Suprapubic skin (tissue), 4 donors: ENCODE measurements around the gene PIEZO1. TPM values are rescaled to one million over a fixed set of nuclear protein-coding genes. Genes with fewer than 3 reads are reported as not detected.

Source experiments
- DNase-seq, 2 donors: peaks; one replicate each; pipeline ENCODE4 v3.0.0-alpha.2; 2019; ENCODE audit warnings: low spot score in 2 of 2
- H3K27ac ChIP-seq: fragments of 200-600 bp; sonication (generic); one replicate; pipeline ENCODE4 v1.5.1; 2019
- H3K27me3 ChIP-seq: fragments of 200-600 bp; sonication (generic); one replicate; pipeline ENCODE4 v1.5.1; 2019
- H3K36me3 ChIP-seq: fragments of 200-600 bp; sonication (generic); one replicate; pipeline ENCODE4 v1.5.1; 2019
- H3K4me1 ChIP-seq: fragments of 200-600 bp; sonication (generic); one replicate; pipeline ENCODE4 v1.5.1; 2019
- H3K4me3 ChIP-seq: fragments of 200-600 bp; sonication (generic); one replicate; pipeline ENCODE4 v1.5.1; 2019; ENCODE audit warnings: mild to moderate bottlenecking
- H3K9me3 ChIP-seq: fragments of 200-600 bp; sonication (generic); one replicate; pipeline ENCODE4 v1.5.1; 2019
- CTCF ChIP-seq, 2 donors: fragments of 200-600 bp in 1 of 2; fragments of 450-650 bp in 1 of 2; sonication (generic) in 1 of 2; IDR thresholded peaks; one replicate each; pipeline ENCODE4 v1.5.1; 2016 to 2019; ENCODE audit warnings: antibody characterized with exemption in 2 of 2, mild to moderate bottlenecking in 1 of 2, moderate library complexity in 1 of 2
- EP300 ChIP-seq: sonication (generic); formaldehyde crosslinking; IDR thresholded peaks from one replicate; pipeline ENCODE4 v1.6.1; 2017; ENCODE audit warnings: antibody characterized with exemption
- POLR2A ChIP-seq, 2 donors: fragments of 450-650 bp; IDR thresholded peaks; one replicate each; pipeline ENCODE4 v1.6.1; 2017; ENCODE audit warnings: antibody characterized with exemption in 2 of 2, mild to moderate bottlenecking in 2 of 2, moderate library complexity in 2 of 2
- POLR2AphosphoS5 ChIP-seq, 3 donors: sonication (generic); formaldehyde crosslinking; IDR thresholded peaks; one replicate each; pipeline ENCODE4 v1.6.1; 2017; ENCODE audit warnings: antibody characterized with exemption in 3 of 3
- WGBS: methylation state at CpG from one replicate; pipeline ENCODE4 v1.1.5; 2018; 5-methylcytosine and 5-hydroxymethylcytosine counted together
- total RNA-seq, 4 donors: library from RNA; depleted of rRNA; stranded (reverse); fragments of >200 nt; gene quantifications; one replicate each; pipeline ENCODE4 v1.1.0, GENCODE V29; 2016

The PIEZO1 gene
- total RNA-seq, 4 donors from 2014 or later, result 185 to 269 (median 224) TPM

GRCh38 chr16:88762258-88762870 is 22.7 kb downstream of the PIEZO1 start:
- no peaks in the 10 kb centered on the region for H3K9me3 ChIP-seq
- no peak for DNase-seq
- WGBS, result 74% methylated on average over 10 of the region's 16 CpGs
- peaks cover 68% of the 10 kb centered on the region for H3K4me1 ChIP-seq
- H3K36me3 ChIP-seq, result peaks cover 5% of the 10 kb centered on the region
- no peaks in the 10 kb centered on the region for H3K27me3 ChIP-seq
- H3K27ac ChIP-seq, result no peak overlapping the region
- TF ChIP-seq EP300 (no peak), POLR2A (IDR thresholded peaks at IDR 0.05) (no peak), CTCF (IDR thresholded peaks at IDR 0.05) (no peak), POLR2AphosphoS5 (IDR thresholded peaks at IDR 0.05) (no peak)
- H3K4me3 ChIP-seq, result no peak overlapping the region

GRCh38 chr16:88761830-88762229 is 23.2 kb downstream of the PIEZO1 start:
- no peak for DNase-seq
- H3K4me3 ChIP-seq, result no peak overlapping the region
- TF ChIP-seq POLR2A (IDR thresholded peaks at IDR 0.05) (no peak), EP300 (no peak), POLR2AphosphoS5 (IDR thresholded peaks at IDR 0.05) (no peak), CTCF (IDR thresholded peaks at IDR 0.05) (no peak)
- H3K27ac ChIP-seq, result no peak overlapping the region
- H3K36me3 ChIP-seq, result peaks cover 5% of the 10 kb centered on the region
- no peaks in the 10 kb centered on the region for H3K27me3 ChIP-seq
- 51% methylated on average over 7 of the region's 10 CpGs for WGBS
- no peaks in the 10 kb centered on the region for H3K9me3 ChIP-seq
- H3K4me1 ChIP-seq, result peaks cover 63% of the 10 kb centered on the region

GRCh38 chr16:88761143-88761534 is 23.9 kb downstream of the PIEZO1 start:
- H3K36me3 ChIP-seq, result peaks cover 5% of the 10 kb centered on the region
- H3K27me3 ChIP-seq, result no peaks in the 10 kb centered on the region
- no peaks in the 10 kb centered on the region for H3K9me3 ChIP-seq
- WGBS, result no CpG with 5 or more reads among the region's 11 CpGs
- peaks cover 63% of the 10 kb centered on the region for H3K4me1 ChIP-seq
- TF ChIP-seq CTCF (IDR thresholded peaks at IDR 0.05) (no peak), EP300 (no peak), POLR2AphosphoS5 (IDR thresholded peaks at IDR 0.05) (no peak), POLR2A (IDR thresholded peaks at IDR 0.05) (no peak)
- H3K4me3 ChIP-seq, result no peak overlapping the region
- H3K27ac ChIP-seq, result no peak overlapping the region
- no peak for DNase-seq

GRCh38 chr16:88760424-88761142 is 24.4 kb downstream of the PIEZO1 start:
- H3K36me3 ChIP-seq, result peaks cover 5% of the 10 kb centered on the region
- H3K4me3 ChIP-seq, result no peak overlapping the region
- no peak for DNase-seq
- TF ChIP-seq EP300 (no peak), POLR2AphosphoS5 (IDR thresholded peaks at IDR 0.05) (no peak), POLR2A (IDR thresholded peaks at IDR 0.05) (no peak), CTCF (IDR thresholded peaks at IDR 0.05) (no peak)
- no peaks in the 10 kb centered on the region for H3K9me3 ChIP-seq
- H3K4me1 ChIP-seq, result peaks cover 62% of the 10 kb centered on the region
- no peaks in the 10 kb centered on the region for H3K27me3 ChIP-seq
- 71% methylated on average over 16 of the region's 24 CpGs for WGBS
- H3K27ac ChIP-seq, result no peak overlapping the region

GRCh38 chr16:88759976-88760350 is 25.1 kb downstream of the PIEZO1 start:
- 95% methylated on average over 4 of the region's 22 CpGs for WGBS
- H3K4me3 ChIP-seq, result no peak overlapping the region
- H3K27me3 ChIP-seq, result no peaks in the 10 kb centered on the region
- peaks cover 5% of the 10 kb centered on the region for H3K36me3 ChIP-seq
- no peak for DNase-seq
- H3K27ac ChIP-seq, result no peak overlapping the region
- peaks cover 63% of the 10 kb centered on the region for H3K4me1 ChIP-seq
- TF ChIP-seq EP300 (no peak), POLR2A (IDR thresholded peaks at IDR 0.05) (no peak), POLR2AphosphoS5 (IDR thresholded peaks at IDR 0.05) (no peak), CTCF (IDR thresholded peaks at IDR 0.05) (no peak)
- H3K9me3 ChIP-seq, result no peaks in the 10 kb centered on the region
